B cell (primary cell): Measurements from ENCODE around the gene SLC26A1. TPM values are rescaled to one million over a fixed set of nuclear protein-coding genes. Genes with fewer than 3 reads are reported as not detected.

ENCODE experiments used
- ATAC-seq: fragments of 200-7000 bp; cut with Tn5 transposase; one replicate; pipeline ENCODE4 v1.10.0; 2021; ENCODE audit warnings: low read depth, mild to moderate bottlenecking, moderate number of reproducible peaks, moderate library complexity
- CTCF ChIA-PET: fragments of 350-600 bp; sonication (Branson Sonifier 250); formaldehyde crosslinking; loops from one replicate; lab custom pipeline; 2021; ENCODE audit warnings: antibody characterized with exemption, inconsistent platforms; lab: Charles Lee
- POLR2A ChIA-PET: fragments of 350-600 bp; sonication (Branson Sonifier 250); formaldehyde crosslinking; loops from one replicate; lab custom pipeline; 2021; ENCODE audit warnings: antibody characterized with exemption; lab: Charles Lee
- DNase-seq: peaks from one replicate; pipeline ENCODE4 v3.0.0; 2013
- H2AFZ ChIP-seq: 2 replicates; pipeline ENCODE4 v1.6.1; 2012; ENCODE audit warnings: mild to moderate bottlenecking, low read depth, low read length; ENCODE audit not compliant: insufficient read depth, poor library complexity, severe bottlenecking
- H3K27ac ChIP-seq, 2 donors: 1 replicate in 1 of 2; 2 replicates in 1 of 2; pipeline ENCODE4 v1.5.1; 2012 to 2013; ENCODE audit warnings: low read length in 2 of 2, mild to moderate bottlenecking in 2 of 2, moderate library complexity in 1 of 2
- H3K27me3 ChIP-seq, 4 experiments: fragments of 200-600 bp in 1 of 4; sonication (generic) in 1 of 4; replicated peaks in 1 of 4; 1 replicate in 2 of 4; 2 replicates in 2 of 4; pipeline versions ENCODE4 v1.6.1 to v1.7.0; 2013 to 2016; ENCODE audit warnings: low read length in 3 of 4, mild to moderate bottlenecking in 2 of 4, mixed read lengths in 1 of 4, moderate library complexity in 1 of 4; ENCODE audit not compliant: insufficient read depth in 4 of 4, control insufficient read depth in 3 of 4; ENCODE audit errors: control extremely low read depth in 1 of 4
- H3K36me3 ChIP-seq, 2 experiments: replicated peaks in 1 of 2; 1 replicate in 1 of 2; 2 replicates in 1 of 2; pipeline versions ENCODE4 v1.6.1 to v1.7.1; 2013; ENCODE audit warnings: low read length in 1 of 2; ENCODE audit not compliant: insufficient read depth in 2 of 2, control insufficient read depth in 1 of 2; ENCODE audit errors: control extremely low read depth in 1 of 2, extremely low read depth in 1 of 2
- H3K4me1 ChIP-seq, 2 donors: fragments of 200-600 bp in 1 of 2; sonication (generic) in 1 of 2; 1 replicate in 1 of 2; 2 replicates in 1 of 2; pipeline versions ENCODE4 v1.5.1 to v1.6.1; 2013 to 2017; ENCODE audit warnings: low read length in 2 of 2; ENCODE audit not compliant: control insufficient read depth in 2 of 2, insufficient read depth in 2 of 2
- H3K4me2 ChIP-seq: replicated peaks from 2 replicates; pipeline ENCODE3; 2012; ENCODE audit warnings: mild to moderate bottlenecking, low read depth, low read length; ENCODE audit not compliant: poor library complexity, severe bottlenecking
- H3K4me3 ChIP-seq, 5 experiments: fragments of 200-600 bp in 1 of 5; sonication (generic) in 1 of 5; 1 replicate in 3 of 5; 2 replicates in 2 of 5; pipeline versions ENCODE4 v1.5.1 to v1.7.0; 2011 to 2016; ENCODE audit warnings: low read length in 4 of 5, mild to moderate bottlenecking in 4 of 5, low read depth in 2 of 5, control low read depth in 1 of 5, moderate library complexity in 1 of 5; ENCODE audit not compliant: insufficient read depth in 1 of 5; ENCODE audit errors: control extremely low read depth in 1 of 5, extremely low read depth in 1 of 5
- H3K79me2 ChIP-seq: fragments of 200-600 bp; sonication (generic); one replicate; pipeline ENCODE4 v1.6.0; 2016; ENCODE audit warnings: low read length; ENCODE audit not compliant: control insufficient read depth, insufficient read depth
- H3K9ac ChIP-seq: fragments of 200-600 bp; sonication (generic); 2 replicates; pipeline ENCODE4 v1.6.1; 2017; ENCODE audit warnings: mild to moderate bottlenecking, low read length, moderate library complexity
- H3K9me3 ChIP-seq, 3 donors: one replicate each; pipeline versions ENCODE4 v1.6.1 to v1.7.1; 2013; ENCODE audit warnings: low read length in 2 of 3; ENCODE audit not compliant: control insufficient read depth in 2 of 3, insufficient read depth in 1 of 3; ENCODE audit errors: control extremely low read depth in 1 of 3
- H4K20me1 ChIP-seq: 2 replicates; pipeline ENCODE4 v1.6.0; 2012; ENCODE audit warnings: mild to moderate bottlenecking, low read length; ENCODE audit not compliant: insufficient read depth, control insufficient read depth, poor library complexity, severe bottlenecking
- H3K27ac Mint-ChIP-seq: one replicate; pipeline ENCODE4 v1.8.0; 2021; ENCODE audit warnings: mixed read lengths
- H3K27me3 Mint-ChIP-seq: one replicate; pipeline ENCODE4 v1.8.0; 2021; ENCODE audit warnings: mixed read lengths
- H3K4me1 Mint-ChIP-seq: one replicate; pipeline ENCODE4 v1.8.0; 2021; ENCODE audit warnings: mixed read lengths
- H3K4me3 Mint-ChIP-seq: one replicate; pipeline ENCODE4 v1.8.0; 2021; ENCODE audit warnings: mixed read lengths
- H3K9me3 Mint-ChIP-seq: one replicate; pipeline ENCODE4 v1.8.0; 2022; ENCODE audit warnings: mixed read lengths; ENCODE audit not compliant: insufficient read depth
- CTCF ChIP-seq: fragments of 200-600 bp; IDR thresholded peaks from one replicate; pipeline ENCODE4 v1.8.0; 2022; ENCODE audit warnings: antibody characterized with exemption, mild to moderate bottlenecking
- EZH2 ChIP-seq: IDR thresholded peaks from 2 replicates; pipeline ENCODE4 v1.6.1; 2012; ENCODE audit warnings: borderline replicate concordance, low read depth, mild to moderate bottlenecking, moderate library complexity, low read length; ENCODE audit not compliant: insufficient read depth, poor library complexity, severe bottlenecking
- WGBS: methylation state at CpG from one replicate; pipeline ENCODE4 v1.1.5; 2013; ENCODE audit warnings: missing lambda C conversion rate; ENCODE audit not compliant: insufficient coverage; 5-methylcytosine and 5-hydroxymethylcytosine counted together
- intact Hi-C: fragments of 100-400 bp; cut with micrococcal nuclease; formaldehyde crosslinking; loops from one replicate; pipeline ENCODE4 v1.10.0; 2022
- polyA plus RNA-seq: library from polyadenylated mRNA; depleted of rRNA; stranded (reverse); fragments of >200 nt; gene quantifications from 2 replicates; pipeline ENCODE4 v1.2.3, GENCODE V29; 2012
- total RNA-seq, 2 donors: library from RNA; stranded (reverse); fragments of 120-200 nt in 1 of 2; gene quantifications; 1 replicate in 1 of 2; 2 replicates in 1 of 2; pipeline versions ENCODE4 v1.2.3 to v1.2.4, GENCODE V29; 2013 to 2022

The SLC26A1 gene
- total and polyA plus RNA-seq, 2 donors (not counting 1 experiment from before 2014, with no cell fraction given): 0.03 to 1.1 TPM

DNA sequence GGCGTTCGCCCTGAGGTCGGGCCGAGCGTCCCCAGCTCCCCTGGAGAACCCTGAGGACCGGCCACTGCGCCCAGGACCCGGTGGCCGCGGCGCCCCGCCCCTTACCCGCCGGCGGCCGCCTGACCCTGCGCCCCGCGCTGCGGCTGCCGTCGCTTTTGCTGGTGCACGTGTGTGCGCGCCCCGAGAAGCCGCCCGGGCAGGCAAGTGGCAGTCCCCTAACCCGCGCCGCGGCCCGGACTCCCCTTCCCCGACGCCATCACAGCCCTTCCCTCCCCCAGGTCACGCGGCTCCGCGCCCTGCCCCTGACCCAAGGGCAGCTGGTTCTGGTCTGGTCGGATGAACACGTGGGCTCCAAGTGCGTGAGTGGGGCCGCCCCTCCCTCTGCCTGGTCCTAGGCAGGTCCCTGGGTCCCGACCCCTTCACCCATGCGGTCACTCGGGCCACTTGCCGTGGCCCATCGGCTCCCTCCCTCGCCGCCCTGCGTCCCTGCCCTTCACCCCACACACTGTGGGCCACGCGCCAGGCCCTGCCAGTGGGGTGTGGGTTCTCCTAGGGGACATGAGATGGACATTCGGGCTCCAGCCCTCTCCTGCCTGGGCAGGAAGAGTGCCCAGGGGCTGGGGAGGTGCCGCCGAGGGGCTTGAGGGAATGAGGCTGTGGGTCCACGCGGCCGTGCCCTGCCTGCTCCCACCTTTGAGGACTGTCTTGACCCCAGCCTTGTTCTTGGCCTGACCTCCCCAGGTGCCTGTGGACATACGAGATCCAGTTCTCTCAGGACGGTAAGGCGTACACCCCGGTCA, 10.3 kb upstream of the SLC26A1 start:
- DNase-seq: no peak

More for the DNA sequence above, 10.3 kb upstream of the SLC26A1 start:
- peak overlapping the region; percentile 33 for H3K4me2 ChIP-seq
- Mint-ChIP-seq H3K4me3 (no peak overlapping the region), H3K9me3 (peaks cover 3% of the 10 kb centered on the region), H3K27me3 (peaks cover 41% of the 10 kb centered on the region), H3K27ac (no peak overlapping the region), H3K4me1 (peaks cover 22% of the 10 kb centered on the region)
- peaks cover 0 to 74% (median 31%) of the 10 kb centered on the region in 4 experiments for H3K27me3 ChIP-seq
- H3K36me3 ChIP-seq: no peaks in the 10 kb centered on the region
- ATAC-seq: no peak
- no peak overlapping the region for H3K4me3 ChIP-seq
- H4K20me1 ChIP-seq: no peaks in the 10 kb centered on the region
- H3K9ac ChIP-seq: no peak overlapping the region
- intact Hi-C loops: no loop called here
- no peak overlapping the region for H3K27ac ChIP-seq
- POLR2A ChIA-PET: no interaction called here
- H2AFZ ChIP-seq: no peak overlapping the region
- no peaks in the 10 kb centered on the region for H3K79me2 ChIP-seq
- peaks cover 0 to 44% (median 0%) of the 10 kb centered on the region in 3 donors for H3K9me3 ChIP-seq
- CTCF ChIA-PET: no interaction called here
- H3K4me1 ChIP-seq: peaks cover 23 to 32% of the 10 kb centered on the region in 2 donors
- 32% methylated on average over 51 of the region's 63 CpGs for WGBS
- TF ChIP-seq CTCF (no peak), EZH2 (no peak)
